K562 (cell line): Measurements from ENCODE around the gene UBE2G2. TPM values are rescaled to one million over a fixed set of nuclear protein-coding genes. Genes with fewer than 3 reads are reported as not detected.

Experiments used
- ARID4B ChIP-seq: sonication (generic); formaldehyde crosslinking; IDR thresholded peaks from 2 replicates; pipeline ENCODE4 v1.8.0; 2022; ENCODE audit warnings: mild to moderate bottlenecking, missing genetic modification reagents
- BDP1 ChIP-seq: IDR thresholded peaks from 3 replicates; pipeline ENCODE4 v1.6.1; 2011; ENCODE audit not compliant: insufficient read length, insufficient read depth
- CBFA2T2 ChIP-seq: fragments of 450-650 bp; conservative IDR thresholded peaks from 2 replicates; pipeline ENCODE4 v1.6.1; 2017; ENCODE audit warnings: mild to moderate bottlenecking
- CBX1 ChIP-seq: sonication (generic); IDR thresholded peaks from 2 replicates; pipeline ENCODE4 v1.6.1; 2016; ENCODE audit warnings: antibody characterized with exemption, low read depth, mild to moderate bottlenecking
- CTCFL ChIP-seq: IDR thresholded peaks from 2 replicates; pipeline ENCODE4 v1.6.1; 2011; ENCODE audit warnings: borderline replicate concordance, low read depth, mild to moderate bottlenecking, moderate library complexity, low read length; ENCODE audit not compliant: insufficient read depth, poor library complexity, severe bottlenecking
- DNMT1 ChIP-seq: fragments of 450-650 bp; IDR thresholded peaks from 2 replicates; pipeline ENCODE4 v1.6.1; 2016; ENCODE audit warnings: antibody characterized with exemption, mild to moderate bottlenecking
- E2F6 ChIP-seq, 2 experiments: IDR thresholded peaks; 2 replicates each; pipeline ENCODE4 v1.6.1; 2011; ENCODE audit warnings: borderline replicate concordance in 1 of 2, control low read depth in 1 of 2, low read depth in 1 of 2, low read length in 1 of 2, mild to moderate bottlenecking in 1 of 2, mixed read lengths in 1 of 2, moderate library complexity in 1 of 2; ENCODE audit not compliant: insufficient read depth in 1 of 2, insufficient read length in 1 of 2, poor library complexity in 1 of 2, severe bottlenecking in 1 of 2; ENCODE audit errors: extremely low read depth in 1 of 2
- IRF9 ChIP-seq: fragments of 450-650 bp; IDR thresholded peaks from 2 replicates; pipeline ENCODE4 v1.6.1; 2016; ENCODE audit warnings: missing biosample characterization, missing genetic modification characterization
- MAX ChIP-seq: sonication (generic); formaldehyde crosslinking; IDR thresholded peaks from 2 replicates; pipeline ENCODE4 v1.9.0; 2022; ENCODE audit warnings: mild to moderate bottlenecking, missing genetic modification reagents
- MNT ChIP-seq, 2 experiments: fragments of 450-650 bp; conservative IDR thresholded peaks; 2 replicates each; pipeline ENCODE4 v1.6.1; 2017; ENCODE audit warnings: mild to moderate bottlenecking in 2 of 2, moderate library complexity in 2 of 2
- NFE2 ChIP-seq: IDR thresholded peaks from 2 replicates; pipeline ENCODE4 v1.6.1; 2014; ENCODE audit warnings: antibody characterized with exemption, low read depth
- TCFL5 ChIP-seq: fragments of 250-450 bp; sonication (Bioruptor Pico); conservative IDR thresholded peaks from 2 replicates; pipeline ENCODE4 v1.6.1; 2021; ENCODE audit warnings: mild to moderate bottlenecking, moderate library complexity, matching md5 sums
- ZFP36 ChIP-seq: fragments of 150-350 bp; IDR thresholded peaks from 2 replicates; pipeline ENCODE4 v1.6.1; 2018; ENCODE audit warnings: low read length, low read depth; ENCODE audit not compliant: partially characterized antibody
- ZFX ChIP-seq: sonication (generic); formaldehyde crosslinking; IDR thresholded peaks from 2 replicates; pipeline ENCODE4 v1.8.0; 2022; ENCODE audit warnings: mild to moderate bottlenecking, missing genetic modification reagents, moderate library complexity
- ZNF785 ChIP-seq: fragments of 250-450 bp; sonication (Bioruptor Pico); IDR thresholded peaks from 2 replicates; pipeline ENCODE4 v1.4.0; 2020; ENCODE audit warnings: mild to moderate bottlenecking
- polyA plus RNA-seq, 8 experiments: library from polyadenylated mRNA; depleted of rRNA in 4 of 8; stranded (reverse) in 5 of 8; unstranded in 3 of 8; fragments of >200 nt; fragmentation: Nextera tagmentation in 2 of 8; fragmentation: Illumina TruSeq in 1 of 8; extraction: Ambion mirVana in 2 of 8; extraction: Trizol in 1 of 8; gene quantifications; 2 replicates each; pipeline versions ENCODE4 v1.2.1 to v1.2.3, GENCODE V29; 2011 to 2014; ENCODE audit warnings: inconsistent platforms in 1 of 8, missing spikeins in 1 of 8
- total RNA-seq, 7 experiments: library from RNA; depleted of rRNA in 6 of 7; stranded (reverse); fragments of >200 nt in 6 of 7; fragmentation: Illumina TruSeq in 2 of 7; extraction: Trizol in 2 of 7; gene quantifications; 2 replicates each; pipeline versions ENCODE4 v1.2.1 to v1.2.3, GENCODE V29; 2011 to 2021; ENCODE audit warnings: low replicate concordance in 1 of 7

Gene UBE2G2
- total and polyA plus RNA-seq, 9 of the 15 experiments (the other 6 are each of a cell fraction or from before 2014, with no cell fraction given) = 47.5 to 225 (median 140) TPM

GRCh38 chr21:44836666-44837471 lies 35.2 kb upstream of the UBE2G2 start (continued):
- TF ChIP-seq ZFX (CRISPR knock-in tag) = peak; percentile 39; the same call in 1 of the 2 replicates
- no peak for TF ChIP-seq IRF9 (tag)
- no peak for TF ChIP-seq ZNF785
- no peak for TF ChIP-seq NFE2
- TF ChIP-seq CTCFL = no peak
- no peak for TF ChIP-seq TCFL5 (CRISPR knock-in tag)
- no peak for TF ChIP-seq CBX1
- TF ChIP-seq DNMT1 = no peak
- no peak for TF ChIP-seq ZFP36
- no peak for TF ChIP-seq BDP1
- TF ChIP-seq MAX (CRISPR knock-in tag) = peak; percentile 81
- TF ChIP-seq MNT (conservative IDR thresholded peaks at IDR 0.05) = peak in 1 of 2 experiments; percentile 80; a peak in 3 of 4 replicates
- peak; percentile 61 for TF ChIP-seq CBFA2T2
- TF ChIP-seq E2F6 (IDR thresholded peaks at IDR 0.05; ENCODE audit: borderline replicate concordance in 1 of 2, extremely low read depth in 1 of 2, insufficient read depth in 1 of 2, insufficient read length in 1 of 2, low read depth in 1 of 2, low read length in 1 of 2, poor library complexity in 1 of 2, severe bottlenecking in 1 of 2) = peak; percentile 9 to 53
- TF ChIP-seq ARID4B = no peak
